AG09309 (cell line): ENCODE measurements around the gene CHMP4B.

Experiments used
- DNase-seq: peaks from one replicate; pipeline ENCODE4 v3.0.0-alpha.2; 2010; ENCODE audit warnings: low read depth
- H3K4me3 ChIP-seq: 2 replicates; pipeline ENCODE4 v1.5.1; 2011; ENCODE audit warnings: mild to moderate bottlenecking, low read depth, low read length, moderate library complexity; ENCODE audit not compliant: control insufficient read depth
- CTCF ChIP-seq: IDR thresholded peaks from 2 replicates; pipeline ENCODE4 v1.5.1; 2011; ENCODE audit warnings: mild to moderate bottlenecking, low read depth, low read length, inconsistent platforms; ENCODE audit not compliant: insufficient read depth, control insufficient read depth; ENCODE audit errors: missing control alignments

Gene CHMP4B

GRCh38 chr20:33839591-33839990 lies 28.4 kb downstream of the CHMP4B start:
- TF ChIP-seq CTCF: no peak
- no peak for DNase-seq
- no peak overlapping the region for H3K4me3 ChIP-seq

- no peak for DNase-seq
- no peak overlapping the region for H3K4me3 ChIP-seq
- TF ChIP-seq CTCF: no peak
Observed at GRCh38 chr20:33840160-33840559, 29.0 kb downstream of the CHMP4B start.

GRCh38 chr20:33840759-33841435 lies 29.7 kb downstream of the CHMP4B start:
- DNase-seq: no peak
- H3K4me3 ChIP-seq: no peak overlapping the region
- TF ChIP-seq CTCF: no peak

- TF ChIP-seq CTCF: no peak
- no peak overlapping the region for H3K4me3 ChIP-seq
- DNase-seq: no peak
Observed at GRCh38 chr20:33841436-33841799, 30.3 kb downstream of the CHMP4B start.

GRCh38 chr20:33842346-33842745 lies 31.2 kb downstream of the CHMP4B start:
- no peak for DNase-seq
- no peak for TF ChIP-seq CTCF
- H3K4me3 ChIP-seq: no peak overlapping the region

- DNase-seq: no peak
- H3K4me3 ChIP-seq: no peak overlapping the region
- no peak for TF ChIP-seq CTCF
Observed at GRCh38 chr20:33843050-33843449, 31.9 kb downstream of the CHMP4B start.

GRCh38 chr20:33843854-33844253 lies 32.7 kb downstream of the CHMP4B start:
- no peak for TF ChIP-seq CTCF
- no peak for DNase-seq
- H3K4me3 ChIP-seq: no peak overlapping the region
